B cell (primary cell): ENCODE results near the gene IFT43. TPM values are rescaled to one million over a fixed set of nuclear protein-coding genes. Genes with fewer than 3 reads are reported as not detected.
"Not testable (repeated sequence)": the region's sequence is repeated elsewhere in the genome, so short reads cannot be mapped to it uniquely, and the experiment has no call there.

Source experiments
- ATAC-seq: fragments of 200-7000 bp; cut with Tn5 transposase; one replicate; pipeline ENCODE4 v1.10.0; 2021; ENCODE audit warnings: low read depth, mild to moderate bottlenecking, moderate number of reproducible peaks, moderate library complexity
- CTCF ChIA-PET: fragments of 350-600 bp; sonication (Branson Sonifier 250); formaldehyde crosslinking; loops from one replicate; lab custom pipeline; 2021; ENCODE audit warnings: antibody characterized with exemption, inconsistent platforms; lab: Charles Lee
- POLR2A ChIA-PET: fragments of 350-600 bp; sonication (Branson Sonifier 250); formaldehyde crosslinking; loops from one replicate; lab custom pipeline; 2021; ENCODE audit warnings: antibody characterized with exemption; lab: Charles Lee
- DNase-seq: peaks from one replicate; pipeline ENCODE4 v3.0.0; 2013
- H2AFZ ChIP-seq: 2 replicates; pipeline ENCODE4 v1.6.1; 2012; ENCODE audit warnings: mild to moderate bottlenecking, low read depth, low read length; ENCODE audit not compliant: insufficient read depth, poor library complexity, severe bottlenecking
- H3K27ac ChIP-seq, 2 donors: 1 replicate in 1 of 2; 2 replicates in 1 of 2; pipeline ENCODE4 v1.5.1; 2012 to 2013; ENCODE audit warnings: low read length in 2 of 2, mild to moderate bottlenecking in 2 of 2, moderate library complexity in 1 of 2
- H3K27me3 ChIP-seq, 4 experiments: fragments of 200-600 bp in 1 of 4; sonication (generic) in 1 of 4; replicated peaks in 1 of 4; 1 replicate in 2 of 4; 2 replicates in 2 of 4; pipeline versions ENCODE4 v1.6.1 to v1.7.0; 2013 to 2016; ENCODE audit warnings: low read length in 3 of 4, mild to moderate bottlenecking in 2 of 4, mixed read lengths in 1 of 4, moderate library complexity in 1 of 4; ENCODE audit not compliant: insufficient read depth in 4 of 4, control insufficient read depth in 3 of 4; ENCODE audit errors: control extremely low read depth in 1 of 4
- H3K36me3 ChIP-seq, 2 experiments: replicated peaks in 1 of 2; 1 replicate in 1 of 2; 2 replicates in 1 of 2; pipeline versions ENCODE4 v1.6.1 to v1.7.1; 2013; ENCODE audit warnings: low read length in 1 of 2; ENCODE audit not compliant: insufficient read depth in 2 of 2, control insufficient read depth in 1 of 2; ENCODE audit errors: control extremely low read depth in 1 of 2, extremely low read depth in 1 of 2
- H3K4me1 ChIP-seq, 2 donors: fragments of 200-600 bp in 1 of 2; sonication (generic) in 1 of 2; 1 replicate in 1 of 2; 2 replicates in 1 of 2; pipeline versions ENCODE4 v1.5.1 to v1.6.1; 2013 to 2017; ENCODE audit warnings: low read length in 2 of 2; ENCODE audit not compliant: control insufficient read depth in 2 of 2, insufficient read depth in 2 of 2
- H3K4me2 ChIP-seq: replicated peaks from 2 replicates; pipeline ENCODE3; 2012; ENCODE audit warnings: mild to moderate bottlenecking, low read depth, low read length; ENCODE audit not compliant: poor library complexity, severe bottlenecking
- H3K4me3 ChIP-seq, 5 experiments: fragments of 200-600 bp in 1 of 5; sonication (generic) in 1 of 5; 1 replicate in 3 of 5; 2 replicates in 2 of 5; pipeline versions ENCODE4 v1.5.1 to v1.7.0; 2011 to 2016; ENCODE audit warnings: low read length in 4 of 5, mild to moderate bottlenecking in 4 of 5, low read depth in 2 of 5, control low read depth in 1 of 5, moderate library complexity in 1 of 5; ENCODE audit not compliant: insufficient read depth in 1 of 5; ENCODE audit errors: control extremely low read depth in 1 of 5, extremely low read depth in 1 of 5
- H3K79me2 ChIP-seq: fragments of 200-600 bp; sonication (generic); one replicate; pipeline ENCODE4 v1.6.0; 2016; ENCODE audit warnings: low read length; ENCODE audit not compliant: control insufficient read depth, insufficient read depth
- H3K9ac ChIP-seq: fragments of 200-600 bp; sonication (generic); 2 replicates; pipeline ENCODE4 v1.6.1; 2017; ENCODE audit warnings: mild to moderate bottlenecking, low read length, moderate library complexity
- H3K9me3 ChIP-seq, 3 donors: one replicate each; pipeline versions ENCODE4 v1.6.1 to v1.7.1; 2013; ENCODE audit warnings: low read length in 2 of 3; ENCODE audit not compliant: control insufficient read depth in 2 of 3, insufficient read depth in 1 of 3; ENCODE audit errors: control extremely low read depth in 1 of 3
- H4K20me1 ChIP-seq: 2 replicates; pipeline ENCODE4 v1.6.0; 2012; ENCODE audit warnings: mild to moderate bottlenecking, low read length; ENCODE audit not compliant: insufficient read depth, control insufficient read depth, poor library complexity, severe bottlenecking
- H3K27ac Mint-ChIP-seq: one replicate; pipeline ENCODE4 v1.8.0; 2021; ENCODE audit warnings: mixed read lengths
- H3K27me3 Mint-ChIP-seq: one replicate; pipeline ENCODE4 v1.8.0; 2021; ENCODE audit warnings: mixed read lengths
- H3K4me1 Mint-ChIP-seq: one replicate; pipeline ENCODE4 v1.8.0; 2021; ENCODE audit warnings: mixed read lengths
- H3K4me3 Mint-ChIP-seq: one replicate; pipeline ENCODE4 v1.8.0; 2021; ENCODE audit warnings: mixed read lengths
- H3K9me3 Mint-ChIP-seq: one replicate; pipeline ENCODE4 v1.8.0; 2022; ENCODE audit warnings: mixed read lengths; ENCODE audit not compliant: insufficient read depth
- CTCF ChIP-seq: fragments of 200-600 bp; IDR thresholded peaks from one replicate; pipeline ENCODE4 v1.8.0; 2022; ENCODE audit warnings: antibody characterized with exemption, mild to moderate bottlenecking
- EZH2 ChIP-seq: IDR thresholded peaks from 2 replicates; pipeline ENCODE4 v1.6.1; 2012; ENCODE audit warnings: borderline replicate concordance, low read depth, mild to moderate bottlenecking, moderate library complexity, low read length; ENCODE audit not compliant: insufficient read depth, poor library complexity, severe bottlenecking
- WGBS: methylation state at CpG from one replicate; pipeline ENCODE4 v1.1.5; 2013; ENCODE audit warnings: missing lambda C conversion rate; ENCODE audit not compliant: insufficient coverage; 5-methylcytosine and 5-hydroxymethylcytosine counted together
- intact Hi-C: fragments of 100-400 bp; cut with micrococcal nuclease; formaldehyde crosslinking; loops from one replicate; pipeline ENCODE4 v1.10.0; 2022
- polyA plus RNA-seq: library from polyadenylated mRNA; depleted of rRNA; stranded (reverse); fragments of >200 nt; gene quantifications from 2 replicates; pipeline ENCODE4 v1.2.3, GENCODE V29; 2012
- total RNA-seq, 2 donors: library from RNA; stranded (reverse); fragments of 120-200 nt in 1 of 2; gene quantifications; 1 replicate in 1 of 2; 2 replicates in 1 of 2; pipeline versions ENCODE4 v1.2.3 to v1.2.4, GENCODE V29; 2013 to 2022

IFT43 gene
- total and polyA plus RNA-seq, 2 donors (not counting 1 experiment from before 2014, with no cell fraction given): 14.7 to 21.5 TPM

- CTCF ChIA-PET: interaction anchor here (0.6 to 1.6 kb wide), 2 partner anchors 25 to 102 kb away, joined by 4 to 5 read pairs; no protein-coding TSS in a partner anchor
- H3K27ac Mint-ChIP-seq: no peak overlapping the region
Observed at GRCh38 chr14:76007852-76008251, 22.3 kb downstream of the IFT43 start.

GRCh38 chr14:76009627-76010026 lies 24.1 kb downstream of the IFT43 start:
- CTCF ChIA-PET: interaction anchor here (1.3 kb wide), 1 partner anchor 41 kb away, joined by 3 read pairs; no protein-coding TSS in a partner anchor

More at GRCh38 chr14:76007852-76008251, 22.3 kb downstream of the IFT43 start:
- Mint-ChIP-seq H3K9me3 (peaks cover 8% of the 10 kb centered on the region), H3K4me3 (no peak overlapping the region), H3K27me3 (no peaks in the 10 kb centered on the region), H3K4me1 (no peaks in the 10 kb centered on the region)
- Histone ChIP-seq H3K4me3 (no peak overlapping the region), H3K36me3 (peaks cover 2 to 25% of the 10 kb centered on the region in 2 experiments), H3K27me3 (no peaks in the 10 kb centered on the region), H4K20me1 (no peaks in the 10 kb centered on the region), H2AFZ (no peak overlapping the region), H3K9ac (no peak overlapping the region), H3K4me1 (no peaks in the 10 kb centered on the region), H3K79me2 (no peaks in the 10 kb centered on the region), H3K9me3 (peaks cover 4 to 9% (median 6%) of the 10 kb centered on the region in 3 donors), H3K4me2 (no peak overlapping the region), H3K27ac (no peak overlapping the region)
- TF ChIP-seq CTCF (no peak), EZH2 (no peak)
- ATAC-seq (no peak), DNase-seq (no peak)
- intact Hi-C loops: no loop called here
- POLR2A ChIA-PET: no interaction called here
- WGBS: 100% methylated on average over 1 of the region's 2 CpGs

More at GRCh38 chr14:76009627-76010026, 24.1 kb downstream of the IFT43 start:
- H3K4me3 ChIP-seq, POLR2A ChIA-PET, H3K27ac ChIP-seq, H2AFZ ChIP-seq, H3K4me1 ChIP-seq, H3K4me3 Mint-ChIP-seq, H3K27me3 Mint-ChIP-seq, H3K9me3 ChIP-seq, H3K27ac Mint-ChIP-seq, intact Hi-C loops, ATAC-seq, DNase-seq, H3K9ac ChIP-seq, H3K9me3 Mint-ChIP-seq, H4K20me1 ChIP-seq, H3K4me1 Mint-ChIP-seq, H3K79me2 ChIP-seq, H3K27me3 ChIP-seq, H3K4me2 ChIP-seq: not testable (repeated sequence)
- peaks cover 2 to 18% of the 10 kb centered on the region in 2 experiments for H3K36me3 ChIP-seq
- 95% methylated on average over 2 of the region's 3 CpGs for WGBS
